Transverse colon (tissue), 4 donors: ENCODE measurements around the gene ASCC2. TPM values are rescaled to one million over a fixed set of nuclear protein-coding genes. Genes with fewer than 3 reads are reported as not detected.

ENCODE experiments used
- DNase-seq: peaks from one replicate; pipeline ENCODE4 v3.0.0-alpha.2; 2019
- H3K27ac ChIP-seq, 4 donors: fragments of 200-600 bp; sonication (generic); 2 replicates each; pipeline ENCODE4 v1.5.1; 2016 to 2018; ENCODE audit warnings: inconsistent platforms in 4 of 4
- H3K27me3 ChIP-seq: fragments of 200-600 bp; sonication (generic); 2 replicates; pipeline ENCODE4 v1.5.1; 2017; ENCODE audit warnings: inconsistent platforms
- H3K36me3 ChIP-seq, 4 donors: fragments of 200-600 bp; sonication (generic); 2 replicates each; pipeline ENCODE4 v1.5.1; 2017 to 2019; ENCODE audit warnings: inconsistent platforms in 4 of 4
- H3K4me1 ChIP-seq, 4 donors: fragments of 200-600 bp; sonication (generic); 2 replicates each; pipeline ENCODE4 v1.5.1; 2017 to 2020; ENCODE audit warnings: inconsistent platforms in 4 of 4
- H3K4me3 ChIP-seq, 4 donors: fragments of 200-600 bp; sonication (generic); 1 replicate in 1 of 4; 2 replicates in 3 of 4; pipeline versions ENCODE4 v1.5.1 to v1.6.1; 2017 to 2019; ENCODE audit warnings: inconsistent platforms in 4 of 4
- H3K9me3 ChIP-seq, 2 donors: fragments of 200-600 bp; sonication (generic); 2 replicates each; pipeline ENCODE4 v1.5.1; 2017 to 2019; ENCODE audit warnings: inconsistent platforms in 2 of 2
- EP300 ChIP-seq: sonication (generic); formaldehyde crosslinking; IDR thresholded peaks from one replicate; pipeline ENCODE4 v1.6.1; 2017; ENCODE audit warnings: antibody characterized with exemption, low read depth
- POLR2A ChIP-seq: fragments of 450-650 bp; IDR thresholded peaks from one replicate; pipeline ENCODE4 v1.6.1; 2016; ENCODE audit warnings: antibody characterized with exemption, mild to moderate bottlenecking, moderate library complexity
- POLR2AphosphoS5 ChIP-seq, 3 donors: sonication (generic); formaldehyde crosslinking; IDR thresholded peaks; one replicate each; pipeline ENCODE4 v1.6.1; 2016; ENCODE audit warnings: antibody characterized with exemption in 3 of 3
- WGBS, 2 donors: methylation state at CpG; one replicate each; pipeline ENCODE4 v1.1.5; 2018; ENCODE audit warnings: low coverage in 1 of 2; 5-methylcytosine and 5-hydroxymethylcytosine counted together
- in situ Hi-C, 4 donors: fragments of 200-750 bp; cut with MboI; loops; one replicate each; pipeline versions ENCODE4 v1.15.0 to v1.15.1; 2017; ENCODE audit warnings: low sequenced_read_pairs in 3 of 4, low pct_ligation_motif_present in 1 of 4, low pct_unique_long_range_greater_than_20kb in 1 of 4
- intact Hi-C: fragments of 100-400 bp; cut with DNase I; formaldehyde crosslinking; loops from one replicate; pipeline ENCODE4 v1.15.1; 2023; ENCODE audit warnings: low total_unique reads
- total RNA-seq, 4 donors: library from RNA; depleted of rRNA; stranded (reverse); fragments of >200 nt; gene quantifications; one replicate each; pipeline ENCODE4 v1.1.0, GENCODE V29; 2016
- TF ChIP-seq, protein P1 (sequence below), 5 experiments: fragments of 200-600 bp in 3 of 5; fragments of 450-650 bp in 2 of 5; sonication (generic) in 3 of 5; IDR thresholded peaks; 1 replicate in 2 of 5; 2 replicates in 3 of 5; pipeline ENCODE4 v1.5.1; 2016 to 2017; ENCODE audit warnings: antibody characterized with exemption in 5 of 5, inconsistent platforms in 3 of 5, mild to moderate bottlenecking in 2 of 5, moderate library complexity in 1 of 5

The ASCC2 gene, protein sequence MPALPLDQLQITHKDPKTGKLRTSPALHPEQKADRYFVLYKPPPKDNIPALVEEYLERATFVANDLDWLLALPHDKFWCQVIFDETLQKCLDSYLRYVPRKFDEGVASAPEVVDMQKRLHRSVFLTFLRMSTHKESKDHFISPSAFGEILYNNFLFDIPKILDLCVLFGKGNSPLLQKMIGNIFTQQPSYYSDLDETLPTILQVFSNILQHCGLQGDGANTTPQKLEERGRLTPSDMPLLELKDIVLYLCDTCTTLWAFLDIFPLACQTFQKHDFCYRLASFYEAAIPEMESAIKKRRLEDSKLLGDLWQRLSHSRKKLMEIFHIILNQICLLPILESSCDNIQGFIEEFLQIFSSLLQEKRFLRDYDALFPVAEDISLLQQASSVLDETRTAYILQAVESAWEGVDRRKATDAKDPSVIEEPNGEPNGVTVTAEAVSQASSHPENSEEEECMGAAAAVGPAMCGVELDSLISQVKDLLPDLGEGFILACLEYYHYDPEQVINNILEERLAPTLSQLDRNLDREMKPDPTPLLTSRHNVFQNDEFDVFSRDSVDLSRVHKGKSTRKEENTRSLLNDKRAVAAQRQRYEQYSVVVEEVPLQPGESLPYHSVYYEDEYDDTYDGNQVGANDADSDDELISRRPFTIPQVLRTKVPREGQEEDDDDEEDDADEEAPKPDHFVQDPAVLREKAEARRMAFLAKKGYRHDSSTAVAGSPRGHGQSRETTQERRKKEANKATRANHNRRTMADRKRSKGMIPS
- total RNA-seq = 10 to 100 TPM; 46.8 to 69.4 (median 62.2) TPM

DNA sequence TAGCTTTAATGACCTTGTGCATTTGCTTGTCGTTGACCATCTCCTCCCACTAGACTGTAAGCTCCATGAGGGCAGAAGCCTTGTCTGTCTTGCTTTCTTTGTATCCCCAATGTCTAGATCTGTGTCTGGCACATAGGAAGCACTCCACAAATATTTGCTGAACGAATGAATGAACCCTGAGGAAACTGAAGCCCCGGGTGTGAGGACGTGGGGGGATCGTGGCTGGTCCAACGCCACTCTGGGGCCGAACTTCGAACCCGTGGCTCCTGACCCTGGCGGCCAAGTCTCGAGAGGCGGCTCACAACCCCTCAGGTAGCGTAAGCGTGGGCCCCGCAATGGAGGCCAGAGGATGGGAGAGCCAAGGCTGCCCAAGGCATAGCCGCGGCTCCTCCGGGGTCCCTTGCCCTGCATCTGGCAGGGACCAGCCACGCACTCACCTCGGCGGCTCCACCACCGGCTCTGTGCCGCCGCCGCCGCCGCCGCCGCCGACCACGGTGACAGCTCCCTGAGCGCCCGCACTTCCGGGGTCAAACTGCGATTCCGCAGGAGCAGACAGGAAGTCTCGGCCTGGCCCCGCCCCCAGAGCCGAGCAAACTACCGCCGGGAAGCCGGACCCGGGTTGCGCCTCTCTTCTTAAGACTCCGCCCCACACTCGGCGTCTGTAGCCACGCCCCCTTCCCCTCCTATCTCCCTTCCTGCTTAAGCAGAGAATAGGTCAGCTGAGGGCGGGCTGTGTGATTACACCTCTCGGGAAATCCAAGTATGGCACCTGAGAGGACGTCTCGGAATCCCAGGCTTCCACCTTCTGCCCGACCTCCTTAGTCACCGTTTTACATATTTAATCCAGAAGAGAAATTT lies at the start of gene ASCC2:
Gene ASCC2 (minus strand): TSS at position 534 of the 858 bp plus-strand sequence. CDS start 5,949 bp downstream, outside the sequence.
- intact Hi-C loops = loop anchor here (10.0 kb wide), 1 partner anchor 167 kb away; no protein-coding TSS in a partner anchor
- H3K4me3 ChIP-seq = peak within 1 kb of the TSS; percentile 87 to 100 (median 92)
- peaks cover 0 to 9% (median 0%) of the 10 kb centered on the region in 4 donors for H3K36me3 ChIP-seq
- in situ Hi-C loops = loop anchor here in 2 of 4 donors (25.0 kb wide), 1 partner anchor 174 kb away; no protein-coding TSS in a partner anchor
- H3K27ac ChIP-seq = peak within 1 kb of the TSS; percentile 73 to 90 (median 88)
- H3K27me3 ChIP-seq = no peaks in the 10 kb centered on the region
- no peak for TF ChIP-seq EP300
- TF ChIP-seq POLR2AphosphoS5 (IDR thresholded peaks at IDR 0.05) = peak; percentile 64 to 94 (median 87)
- peak; percentile 82 for TF ChIP-seq POLR2A
- TF ChIP-seq, protein P1, sequence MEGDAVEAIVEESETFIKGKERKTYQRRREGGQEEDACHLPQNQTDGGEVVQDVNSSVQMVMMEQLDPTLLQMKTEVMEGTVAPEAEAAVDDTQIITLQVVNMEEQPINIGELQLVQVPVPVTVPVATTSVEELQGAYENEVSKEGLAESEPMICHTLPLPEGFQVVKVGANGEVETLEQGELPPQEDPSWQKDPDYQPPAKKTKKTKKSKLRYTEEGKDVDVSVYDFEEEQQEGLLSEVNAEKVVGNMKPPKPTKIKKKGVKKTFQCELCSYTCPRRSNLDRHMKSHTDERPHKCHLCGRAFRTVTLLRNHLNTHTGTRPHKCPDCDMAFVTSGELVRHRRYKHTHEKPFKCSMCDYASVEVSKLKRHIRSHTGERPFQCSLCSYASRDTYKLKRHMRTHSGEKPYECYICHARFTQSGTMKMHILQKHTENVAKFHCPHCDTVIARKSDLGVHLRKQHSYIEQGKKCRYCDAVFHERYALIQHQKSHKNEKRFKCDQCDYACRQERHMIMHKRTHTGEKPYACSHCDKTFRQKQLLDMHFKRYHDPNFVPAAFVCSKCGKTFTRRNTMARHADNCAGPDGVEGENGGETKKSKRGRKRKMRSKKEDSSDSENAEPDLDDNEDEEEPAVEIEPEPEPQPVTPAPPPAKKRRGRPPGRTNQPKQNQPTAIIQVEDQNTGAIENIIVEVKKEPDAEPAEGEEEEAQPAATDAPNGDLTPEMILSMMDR (IDR thresholded peaks at IDR 0.05) = peak in 2 of 5 experiments; percentile 58 to 62
- H3K4me1 ChIP-seq = peaks cover 8 to 34% (median 14%) of the 10 kb centered on the region in 4 donors
- peak; percentile 100 for DNase-seq
- H3K9me3 ChIP-seq = no peaks in the 10 kb centered on the region
- 2% methylated on average over 36 of the region's 54 CpGs; no CpG with 5 or more reads in 1 of the 2 donors for WGBS, 2 donors

DNA sequence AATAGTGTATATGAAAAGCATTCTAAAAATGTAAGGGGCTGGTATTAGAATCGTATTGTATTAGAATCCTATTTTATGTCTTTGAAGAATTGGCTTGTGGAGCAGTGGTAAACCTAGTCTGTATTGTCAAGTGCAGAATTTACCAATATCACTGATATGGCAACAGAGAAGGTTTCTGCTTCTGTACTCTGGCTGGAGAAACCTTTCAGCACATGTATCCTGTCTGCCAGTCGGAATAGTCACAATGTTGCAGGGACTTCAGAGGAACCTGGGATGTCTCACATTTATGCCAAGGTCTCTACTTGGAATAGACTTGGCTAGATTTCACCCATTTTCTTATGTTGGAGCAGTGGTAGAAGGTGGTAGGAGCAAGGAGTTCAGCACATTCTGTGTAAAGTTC lies 49.3 kb upstream of the ASCC2 start:
- intact Hi-C loops (no loop called here), in situ Hi-C loops (loop anchor here in 1 of 4 donors (25.0 kb wide), 1 partner anchor 100 kb away; no protein-coding TSS in a partner anchor)
- Histone ChIP-seq H3K27me3 (no peaks in the 10 kb centered on the region), H3K4me1 (peaks cover 12 to 51% (median 24%) of the 10 kb centered on the region in 4 donors), H3K9me3 (no peaks in the 10 kb centered on the region), H3K4me3 (no peak overlapping the region), H3K36me3 (no peaks in the 10 kb centered on the region), H3K27ac (no peak overlapping the region)
- DNase-seq = no peak
- WGBS, 2 donors = 75 to 79% methylated on average over 1 to 2 of the region's 2 CpGs
- TF ChIP-seq POLR2AphosphoS5 (IDR thresholded peaks at IDR 0.05) = no peak

DNA sequence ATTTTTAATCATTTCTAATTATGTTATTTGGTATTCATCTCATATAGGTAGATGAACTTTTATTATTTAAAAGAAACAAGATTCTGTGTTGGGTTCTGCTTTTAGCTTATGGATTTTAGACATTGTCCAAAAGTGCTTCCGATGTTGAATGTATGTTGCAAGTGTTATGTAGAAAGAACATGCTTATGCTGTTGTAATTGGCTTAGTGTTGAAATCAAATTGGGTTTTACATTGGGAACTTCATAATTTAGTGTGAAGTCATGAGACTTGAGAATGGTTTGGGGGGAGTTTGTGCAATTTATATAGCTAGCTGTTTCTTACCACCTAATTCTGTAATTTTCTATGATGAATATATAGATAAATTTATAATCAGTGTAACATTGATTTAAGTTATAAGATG lies 48.5 kb upstream of the ASCC2 start:
- Histone ChIP-seq H3K4me3 (no peak overlapping the region), H3K4me1 (peaks cover 12 to 49% (median 23%) of the 10 kb centered on the region in 4 donors), H3K27ac (no peak overlapping the region), H3K27me3 (no peaks in the 10 kb centered on the region), H3K9me3 (no peaks in the 10 kb centered on the region), H3K36me3 (no peaks in the 10 kb centered on the region)
- in situ Hi-C loops (loop anchor here in 1 of 4 donors (25.0 kb wide), 1 partner anchor 101 kb away; no protein-coding TSS in a partner anchor), intact Hi-C loops (no loop called here)
- no peak for DNase-seq
- WGBS, 2 donors = 73 to 85% methylated on average over 1 of the region's 1 CpG
- no peak for TF ChIP-seq POLR2AphosphoS5 (IDR thresholded peaks at IDR 0.05)
- TF ChIP-seq POLR2A = no peak
- TF ChIP-seq, protein P1 (IDR thresholded peaks at IDR 0.05) = no peak
- TF ChIP-seq EP300 = no peak

DNA sequence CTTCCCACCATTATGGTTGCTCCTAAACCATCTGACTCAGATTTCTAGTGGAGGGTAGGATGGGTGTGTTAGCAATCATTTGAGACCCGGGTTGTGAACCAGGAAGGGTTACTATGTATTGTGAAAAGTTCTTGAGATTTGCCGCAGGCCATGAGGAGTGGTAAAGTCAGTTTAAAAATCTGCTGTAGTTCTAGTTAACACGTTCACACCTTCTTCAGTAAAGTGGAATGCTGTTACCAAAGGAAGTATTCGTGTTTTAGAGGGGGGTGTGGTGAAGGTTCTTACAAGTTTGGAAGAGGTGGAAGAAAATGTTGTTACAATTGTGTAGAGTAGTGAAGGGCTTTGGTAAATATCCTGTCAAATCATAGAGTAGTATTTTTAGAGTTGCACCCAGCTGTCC lies 47.5 kb upstream of the ASCC2 start:
- Histone ChIP-seq H3K9me3 (no peaks in the 10 kb centered on the region), H3K27me3 (no peaks in the 10 kb centered on the region), H3K27ac (no peak overlapping the region), H3K4me1 (peaks cover 12 to 46% (median 23%) of the 10 kb centered on the region in 4 donors), H3K36me3 (no peaks in the 10 kb centered on the region), H3K4me3 (no peak overlapping the region)
- WGBS, 2 donors = 68 to 72% methylated on average over 4 of the region's 4 CpGs
- no peak for DNase-seq
- intact Hi-C loops (no loop called here), in situ Hi-C loops (loop anchor here in 1 of 4 donors (25.0 kb wide), 1 partner anchor 102 kb away; no protein-coding TSS in a partner anchor)
- TF ChIP-seq, protein P1 (IDR thresholded peaks at IDR 0.05) = no peak
- TF ChIP-seq EP300 (no peak), POLR2A (no peak), POLR2AphosphoS5 (IDR thresholded peaks at IDR 0.05) (no peak)
